Measurements from ENCODE around the gene UNC13B.
"Not testable (repeated sequence)": the region's sequence is repeated elsewhere in the genome, so short reads cannot be mapped to it uniquely, and the experiment has no call there.

Gene UNC13B

GRCh38 chr9:35396560-35397215 is 234.9 kb downstream of the UNC13B start:
- peak; percentile 16 for DNase-seq

- DNase-seq = no peak
Measured at GRCh38 chr9:35397216-35397698, 235.4 kb downstream of the UNC13B start.

- DNase-seq = no peak
Measured at GRCh38 chr9:35397923-35398322, 236.1 kb downstream of the UNC13B start.

GRCh38 chr9:35398651-35399335 is 237.0 kb downstream of the UNC13B start:
- no peak for DNase-seq

GRCh38 chr9:35404865-35405264 is 243.1 kb downstream of the UNC13B start:
- DNase-seq = no peak

- DNase-seq = no peak
Measured at GRCh38 chr9:35406183-35406959, 244.6 kb downstream of the UNC13B start.

- no peak for DNase-seq
Measured at GRCh38 chr9:35407846-35408245, 246.0 kb downstream of the UNC13B start.

- DNase-seq = not testable (repeated sequence)
Measured at GRCh38 chr9:35409434-35409833, 247.6 kb downstream of the UNC13B start.

- DNase-seq = no peak
Measured at GRCh38 chr9:35414889-35415288, 253.1 kb downstream of the UNC13B start.

- no peak for DNase-seq
Measured at GRCh38 chr9:35415402-35416097, 253.7 kb downstream of the UNC13B start.

GRCh38 chr9:35416098-35416427 is 254.3 kb downstream of the UNC13B start:
- DNase-seq = no peak

- DNase-seq = no peak
Measured at GRCh38 chr9:35422346-35422745, 260.5 kb downstream of the UNC13B start.

- no peak for DNase-seq
Measured at GRCh38 chr9:35422753-35423152, 260.9 kb downstream of the UNC13B start.

- DNase-seq = peak; percentile 5
Measured at GRCh38 chr9:35423499-35423898, 261.7 kb downstream of the UNC13B start.

- no peak for DNase-seq
Measured at GRCh38 chr9:35424356-35425352, 262.8 kb downstream of the UNC13B start.

GRCh38 chr9:35426627-35427026 is 264.8 kb downstream of the UNC13B start:
- no peak for DNase-seq

GRCh38 chr9:35431467-35431866 is 269.7 kb downstream of the UNC13B start:
- DNase-seq = no peak

GRCh38 chr9:35432076-35432475 is 270.3 kb downstream of the UNC13B start:
- DNase-seq = no peak

- DNase-seq = no peak
Measured at GRCh38 chr9:35436933-35437332, 275.1 kb downstream of the UNC13B start.

- no peak for DNase-seq
Measured at GRCh38 chr9:35446012-35446411, 284.2 kb downstream of the UNC13B start.

GRCh38 chr9:35448496-35448895 is 286.7 kb downstream of the UNC13B start:
- DNase-seq = no peak

GRCh38 chr9:35452481-35452880 is 290.7 kb downstream of the UNC13B start:
- DNase-seq = no peak
